ENCODE data around the gene MTCH2. TPM values are rescaled to one million over a fixed set of nuclear protein-coding genes. Genes with fewer than 3 reads are reported as not detected.

Gene MTCH2
- polyA plus RNA-seq, 3 donors from 2014 or later, result 66.9 to 86.2 (median 73.8) TPM

- DNase-seq, result no peak
Observed at GRCh38 chr11:47577460-47578041, 64.8 kb downstream of the MTCH2 start.

DNA sequence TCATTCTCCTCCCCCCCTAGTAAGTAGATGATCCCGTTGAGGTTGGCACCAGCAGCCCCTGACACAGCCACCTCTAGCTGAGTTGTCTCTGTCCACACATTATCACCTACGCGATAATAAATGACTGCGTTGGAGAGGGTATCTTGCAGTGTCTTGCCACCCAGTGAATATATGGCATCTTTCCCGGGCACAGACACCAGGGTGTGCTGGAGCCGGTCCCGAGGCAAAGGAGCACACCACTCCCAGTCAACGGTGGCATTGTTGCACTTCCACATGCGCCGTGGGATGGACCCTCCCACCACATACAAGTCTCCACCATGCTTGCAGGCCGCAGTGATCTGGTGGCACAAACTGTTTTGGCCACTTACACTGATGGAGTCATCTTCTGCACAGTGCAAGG, 69.0 kb downstream of the MTCH2 start:
- H3K4me3 Mint-ChIP-seq, result no peak overlapping the region
- peaks cover 4 to 17% (median 9%) of the 10 kb centered on the region in 3 donors for H3K36me3 Mint-ChIP-seq
- H3K27me3 Mint-ChIP-seq (ENCODE audit: low read depth in 3 of 3), result no peaks in the 10 kb centered on the region
- no peak for DNase-seq
- H3K9me3 Mint-ChIP-seq, result no peaks in the 10 kb centered on the region
- no peak overlapping the region for H3K27ac Mint-ChIP-seq
- peaks cover 15 to 23% of the 10 kb centered on the region in 2 donors for H3K4me1 Mint-ChIP-seq

More at GRCh38 chr11:47577460-47578041, 64.8 kb downstream of the MTCH2 start:
- H3K9me3 Mint-ChIP-seq, result no peaks in the 10 kb centered on the region
- peak overlapping the region; percentile 98 to 100 (median 100) for H3K4me3 Mint-ChIP-seq
- peaks cover 10 to 22% (median 12%) of the 10 kb centered on the region in 3 donors for H3K36me3 Mint-ChIP-seq
- peak overlapping the region in 5 of 6 donors; percentile 53 to 100 (median 94) for H3K27ac Mint-ChIP-seq
- peaks cover 6 to 10% (median 7%) of the 10 kb centered on the region in 3 donors for H3K27me3 Mint-ChIP-seq (ENCODE audit: low read depth in 3 of 3)
- peaks cover 38 to 54% of the 10 kb centered on the region in 2 donors for H3K4me1 Mint-ChIP-seq

DNA sequence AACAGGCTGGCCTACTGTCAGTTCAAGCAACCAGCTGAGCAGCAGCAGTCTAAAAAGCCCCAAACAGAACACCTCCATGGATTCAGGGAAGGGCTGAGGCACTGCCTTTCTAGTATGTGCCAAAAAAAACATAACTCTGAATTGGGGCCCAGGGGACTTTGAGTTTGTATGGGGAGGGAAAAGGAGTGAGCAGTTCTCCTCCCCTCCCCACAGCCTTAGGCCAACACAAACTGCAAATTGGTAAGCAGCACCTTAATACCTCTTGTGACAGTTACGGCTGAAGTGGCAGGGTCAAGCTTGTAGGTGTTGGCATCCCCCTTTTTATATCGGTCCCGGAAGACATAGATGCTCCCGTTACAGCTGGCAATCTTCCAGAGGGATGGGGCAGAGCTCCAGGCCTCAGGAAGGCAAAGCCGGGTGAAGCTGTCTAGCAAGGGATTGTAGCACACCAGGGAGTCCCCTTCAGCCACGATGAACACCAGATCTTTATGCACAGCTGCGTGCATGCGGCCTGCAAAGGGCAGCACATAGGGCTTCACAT, 69.6 kb downstream of the MTCH2 start:
- Mint-ChIP-seq H3K4me3 (no peak overlapping the region), H3K9me3 (no peaks in the 10 kb centered on the region), H3K27ac (no peak overlapping the region)

GRCh38 chr11:47571895-47572294, 70.5 kb downstream of the MTCH2 start:
- no peaks in the 10 kb centered on the region for H3K9me3 Mint-ChIP-seq
- peaks cover 4 to 17% (median 9%) of the 10 kb centered on the region in 3 donors for H3K36me3 Mint-ChIP-seq
- no peak for DNase-seq
- H3K4me1 Mint-ChIP-seq, result peaks cover 1 to 11% of the 10 kb centered on the region in 2 donors
- H3K27me3 Mint-ChIP-seq (ENCODE audit: low read depth in 3 of 3), result no peaks in the 10 kb centered on the region
- no peak overlapping the region for H3K27ac Mint-ChIP-seq
- H3K4me3 Mint-ChIP-seq, result no peak overlapping the region

More for the DNA sequence above, 69.6 kb downstream of the MTCH2 start:
- peaks cover 4 to 17% (median 9%) of the 10 kb centered on the region in 3 donors for H3K36me3 Mint-ChIP-seq
- H3K27me3 Mint-ChIP-seq (ENCODE audit: low read depth in 3 of 3), result no peaks in the 10 kb centered on the region
- peaks cover 10 to 18% of the 10 kb centered on the region in 2 donors for H3K4me1 Mint-ChIP-seq
- DNase-seq, result no peak

GRCh38 chr11:47571357-47571729, 71.0 kb downstream of the MTCH2 start:
- H3K4me3 Mint-ChIP-seq, result no peak overlapping the region
- H3K9me3 Mint-ChIP-seq, result no peaks in the 10 kb centered on the region
- peaks cover 6 to 15% of the 10 kb centered on the region in 2 donors for H3K4me1 Mint-ChIP-seq
- H3K27ac Mint-ChIP-seq, result no peak overlapping the region
- DNase-seq, result no peak
- no peaks in the 10 kb centered on the region for H3K27me3 Mint-ChIP-seq (ENCODE audit: low read depth in 3 of 3)
- peaks cover 4 to 17% (median 9%) of the 10 kb centered on the region in 3 donors for H3K36me3 Mint-ChIP-seq

DNA sequence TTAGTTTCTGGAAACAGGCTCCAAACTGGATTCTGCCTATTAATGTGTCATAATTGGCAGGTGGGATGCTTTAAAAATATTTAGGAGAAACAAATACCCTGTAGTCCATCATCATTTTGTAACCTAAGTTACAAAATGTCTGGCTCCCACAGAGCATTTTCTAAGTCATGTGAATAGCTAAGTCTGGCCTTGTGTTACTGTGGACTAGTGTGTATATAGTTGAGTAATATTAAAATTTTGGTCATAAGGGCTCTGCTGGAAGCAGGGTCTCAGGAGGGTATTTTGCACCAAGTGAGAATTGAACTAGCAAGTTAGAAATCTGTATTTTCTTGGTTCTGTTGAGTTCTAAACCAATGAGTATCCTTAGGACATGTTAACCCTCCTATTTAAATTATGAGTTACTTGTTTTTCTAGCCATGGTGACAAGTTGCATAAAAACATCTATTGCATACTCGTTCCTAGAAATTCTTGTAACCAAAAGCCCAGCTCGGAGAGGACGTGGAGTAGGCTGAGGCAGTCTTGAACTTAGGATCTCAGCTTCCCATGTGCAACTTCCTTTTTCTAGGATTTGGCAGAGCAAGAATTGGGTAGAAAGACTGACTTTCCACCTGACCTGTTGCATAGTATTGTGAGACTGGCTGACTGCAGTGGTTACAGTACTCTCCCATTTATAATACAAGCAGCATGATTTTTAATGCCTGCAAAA, 71.6 kb downstream of the MTCH2 start:
- Mint-ChIP-seq H3K9me3 (no peaks in the 10 kb centered on the region), H3K36me3 (peaks cover 4 to 17% (median 9%) of the 10 kb centered on the region in 3 donors), H3K4me3 (no peak overlapping the region), H3K4me1 (peaks cover 11 to 20% of the 10 kb centered on the region in 2 donors), H3K27me3 (ENCODE audit: low read depth in 3 of 3) (no peaks in the 10 kb centered on the region), H3K27ac (peak overlapping the region in 1 of 6 donors; percentile 34)
- no peak for DNase-seq

GRCh38 chr11:47569646-47570045, 72.7 kb downstream of the MTCH2 start:
- Mint-ChIP-seq H3K4me3 (no peak overlapping the region), H3K36me3 (peaks cover 4 to 17% (median 9%) of the 10 kb centered on the region in 3 donors), H3K27ac (no peak overlapping the region), H3K9me3 (no peaks in the 10 kb centered on the region), H3K4me1 (peaks cover 14 to 24% of the 10 kb centered on the region in 2 donors), H3K27me3 (ENCODE audit: low read depth in 3 of 3) (peaks cover 0 to 2% (median 0%) of the 10 kb centered on the region in 3 donors)
- no peak for DNase-seq

Other genes with a start within 250 kb of the MTCH2 start
- gene SLC39A13, start 234.0 kb downstream of the MTCH2 start, polyA plus RNA-seq, result 10 to 100 TPM; 22.1 to 33.2 (median 27.7) TPM
- gene PSMC3, start 216.1 kb downstream of the MTCH2 start, polyA plus RNA-seq, result 100 to 1,000 TPM; 157 to 207 (median 184) TPM
- not detected for gene RAPSN, start 193.4 kb downstream of the MTCH2 start, polyA plus RNA-seq
- 10 to 100 TPM; 21.0 to 58.1 (median 35.5) TPM for gene CELF1, start 89.4 kb downstream of the MTCH2 start, polyA plus RNA-seq
- 100 to 1,000 TPM in 1 of 3 donors, 10 to 100 TPM in 2; 62.2 to 117 (median 80.2) TPM for gene PTPMT1, start 77.0 kb downstream of the MTCH2 start, polyA plus RNA-seq
- 10 to 100 TPM; 40.2 to 60.8 (median 49.1) TPM for gene KBTBD4, start 63.6 kb downstream of the MTCH2 start, polyA plus RNA-seq
- gene NDUFS3, start 63.5 kb downstream of the MTCH2 start, polyA plus RNA-seq, result 100 to 1,000 TPM; 108 to 157 (median 143) TPM
- not detected for gene FAM180B, start 55.9 kb downstream of the MTCH2 start, polyA plus RNA-seq
- under 1 TPM in 1 of 3 donors, not detected in 2; 0.24 TPM for gene C1QTNF4, start 48.1 kb downstream of the MTCH2 start, polyA plus RNA-seq
- gene AGBL2, start 72.8 kb upstream of the MTCH2 start, polyA plus RNA-seq, result 1 to 10 TPM; 1.1 to 4.3 (median 1.9) TPM
- gene FNBP4, start 124.8 kb upstream of the MTCH2 start, polyA plus RNA-seq, result 10 to 100 TPM; 12.6 to 35.9 (median 23.6) TPM
- gene NUP160, start 205.8 kb upstream of the MTCH2 start, polyA plus RNA-seq, result 10 to 100 TPM; 16.9 to 31.5 (median 25.0) TPM